Left lung (tissue), 10 donors: ENCODE results near the gene FOXA2. TPM values are rescaled to one million over a fixed set of nuclear protein-coding genes. Genes with fewer than 3 reads are reported as not detected.

Experiments used
- ATAC-seq: fragments of 200-7000 bp; cut with Tn5 transposase; one replicate; pipeline ENCODE4 v1.9.1; 2020; ENCODE audit warnings: moderate library complexity
- DNase-seq, 4 donors: peaks; one replicate each; pipeline ENCODE4 v3.0.0-alpha.2; 2013 to 2020
- H3K27ac ChIP-seq, 2 donors: fragments of 200-600 bp; sonication (generic) in 1 of 2; one replicate each; pipeline versions ENCODE4 v1.5.0 to v1.8.0; 2020 to 2021
- H3K27me3 ChIP-seq, 2 donors: fragments of 200-600 bp; sonication (generic) in 1 of 2; one replicate each; pipeline versions ENCODE4 v1.5.0 to v1.8.0; 2020 to 2021
- H3K36me3 ChIP-seq, 2 donors: fragments of 200-600 bp; sonication (generic) in 1 of 2; one replicate each; pipeline versions ENCODE4 v1.5.0 to v1.8.0; 2020 to 2021
- H3K4me1 ChIP-seq, 2 donors: fragments of 200-600 bp; one replicate each; pipeline ENCODE4 v1.8.0; 2021
- H3K4me3 ChIP-seq, 2 donors: fragments of 200-600 bp; sonication (generic) in 1 of 2; one replicate each; pipeline versions ENCODE4 v1.5.0 to v1.8.0; 2020 to 2021; ENCODE audit warnings: mild to moderate bottlenecking in 1 of 2
- H3K9me3 ChIP-seq, 2 donors: fragments of 200-600 bp; sonication (generic) in 1 of 2; one replicate each; pipeline versions ENCODE4 v1.5.0 to v1.8.0; 2020 to 2021
- CTCF ChIP-seq, 2 donors: fragments of 200-600 bp; sonication (generic) in 1 of 2; IDR thresholded peaks; one replicate each; pipeline versions ENCODE4 v1.5.0 to v1.8.0; 2021; ENCODE audit warnings: antibody characterized with exemption in 2 of 2
- intact Hi-C, 2 donors: fragments of 100-400 bp; cut with DNase I; formaldehyde crosslinking; loops; one replicate each; pipeline versions ENCODE4 v1.11.2 to v1.14.2; 2022
- polyA plus RNA-seq, 6 donors: library from polyadenylated mRNA; unstranded; fragments of 120-200 nt; gene quantifications; one replicate each; pipeline ENCODE4 v1.2.1, GENCODE V29; 2013; ENCODE audit not compliant: insufficient read length in 6 of 6
- total RNA-seq, 2 donors: library from RNA; stranded (reverse); fragmentation: NEBNext Ultra II Directional; extraction: Animal tissue kit (Norgen Biotek cat#: 25700); gene quantifications; one replicate each; pipeline ENCODE4 v1.2.1, GENCODE V29; 2021
- donor health status: DM: no; HTN: yes; CAD: no.
- donor health status: DM: no; HTN: no; CAD: no.

Gene FOXA2
- total and polyA plus RNA-seq, 8 donors = 24.0 to 43.5 (median 33.6) TPM

DNA sequence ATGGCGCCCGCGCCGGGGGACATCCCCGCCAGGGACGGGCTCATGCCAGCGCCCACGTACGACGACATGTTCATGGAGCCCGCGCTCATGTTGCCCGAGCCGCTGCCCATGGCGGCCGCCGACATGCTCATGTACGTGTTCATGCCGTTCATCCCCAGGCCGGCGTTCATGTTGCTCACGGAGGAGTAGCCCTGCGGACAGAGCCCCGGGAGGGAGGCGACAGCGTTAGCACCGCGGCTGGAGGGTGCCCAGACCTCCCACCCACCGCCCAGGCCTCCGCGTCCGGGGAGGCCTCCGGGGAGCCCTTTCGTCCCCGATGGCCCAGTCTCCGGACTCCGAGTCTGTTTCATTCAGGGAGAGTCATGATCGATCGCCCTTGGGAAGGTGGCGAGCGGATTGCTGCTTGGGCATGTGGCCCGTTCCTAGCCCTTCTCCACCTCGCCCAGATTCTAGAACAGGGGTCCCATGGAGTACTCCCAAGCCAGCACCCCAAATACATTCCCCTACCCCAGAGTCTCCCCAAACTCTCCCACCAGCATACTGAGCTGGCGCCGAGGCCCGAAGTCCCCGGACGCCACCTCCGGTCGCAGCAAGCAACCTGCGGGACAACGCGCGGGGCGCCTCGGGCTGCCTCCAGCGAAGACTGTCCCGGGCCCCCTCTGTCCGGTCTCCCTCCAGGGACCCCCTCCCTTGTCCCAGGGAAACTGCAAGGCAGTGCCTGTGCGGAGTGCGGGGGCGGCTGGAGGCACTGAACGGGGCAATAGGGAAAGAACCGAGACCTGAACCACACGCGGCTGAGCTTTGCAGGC lies 1.2 kb downstream of the FOXA2 start:
- H3K27ac ChIP-seq = peak overlapping the region; percentile 52 to 82

GRCh38 chr20:22582386-22582963 lies 1.9 kb downstream of the FOXA2 start:
- no peak for ATAC-seq
- Histone ChIP-seq H3K27me3 (peaks cover 95 to 100% of the 10 kb centered on the region in 2 donors), H3K4me1 (peaks cover 0 to 20% of the 10 kb centered on the region in 2 donors), H3K4me3 (peak overlapping the region; percentile 30 to 41), H3K9me3 (no peaks in the 10 kb centered on the region), H3K27ac (peak overlapping the region; percentile 52 to 82), H3K36me3 (no peaks in the 10 kb centered on the region)
- intact Hi-C loops = no loop called here
- TF ChIP-seq CTCF (IDR thresholded peaks at IDR 0.05) = no peak
- DNase-seq = peak in 1 of 4 donors; percentile 62

More for the DNA sequence above, 1.2 kb downstream of the FOXA2 start:
- no peak for ATAC-seq
- Histone ChIP-seq H3K36me3 (no peaks in the 10 kb centered on the region), H3K9me3 (no peaks in the 10 kb centered on the region), H3K27me3 (peaks cover 94 to 100% of the 10 kb centered on the region in 2 donors), H3K4me3 (peak overlapping the region; percentile 30 to 41), H3K4me1 (peaks cover 0 to 20% of the 10 kb centered on the region in 2 donors)
- peak in 1 of 4 donors; percentile 80 for DNase-seq
- no peak for TF ChIP-seq CTCF (IDR thresholded peaks at IDR 0.05)
- intact Hi-C loops = no loop called here

DNA sequence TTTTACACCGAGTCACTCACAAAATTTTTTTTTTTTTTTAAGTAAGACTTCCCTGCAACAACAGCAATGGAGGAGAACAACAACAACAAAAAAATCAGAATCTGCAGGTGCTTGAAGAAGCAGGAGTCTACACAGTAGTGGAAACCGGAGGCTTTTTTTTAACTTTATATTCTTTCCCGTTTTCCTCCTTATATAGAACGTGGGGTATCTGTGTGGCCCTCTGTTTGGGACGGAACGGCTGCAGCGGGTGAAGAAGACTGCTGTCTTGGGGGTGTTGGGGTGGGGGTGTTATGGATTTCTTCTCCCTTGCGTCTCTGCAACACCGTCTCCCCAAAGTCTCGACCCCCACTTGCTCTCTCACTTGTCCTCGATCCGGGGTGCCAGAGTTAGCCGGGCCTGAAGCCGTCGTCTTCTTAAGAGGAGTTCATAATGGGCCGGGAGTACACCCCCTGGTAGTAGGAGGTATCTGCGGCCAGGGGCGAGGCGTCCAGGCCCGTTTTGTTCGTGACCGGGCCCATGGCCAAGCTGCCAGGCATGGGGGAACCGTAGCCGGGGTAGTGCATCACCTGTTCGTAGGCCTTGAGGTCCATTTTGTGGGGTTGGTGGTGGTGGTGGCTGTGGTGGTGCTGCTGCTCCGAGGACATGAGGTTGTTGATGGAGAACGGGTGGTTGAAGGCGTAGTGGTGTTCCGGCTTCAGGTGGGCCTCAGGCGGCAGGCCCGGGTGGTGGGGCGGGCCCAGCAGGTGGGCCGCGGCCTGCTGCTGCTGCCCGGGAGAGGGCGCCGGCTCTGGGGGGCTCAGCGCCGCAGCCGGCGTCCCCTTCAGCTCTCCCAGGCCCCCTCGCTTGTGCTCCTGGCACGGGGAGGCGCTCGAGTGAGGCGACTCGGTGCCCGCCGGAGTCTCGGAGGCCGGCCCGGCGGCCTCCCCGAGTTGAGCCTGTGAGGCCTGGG lies 2.7 kb downstream of the FOXA2 start:
- H3K4me1 ChIP-seq = peaks cover 0 to 20% of the 10 kb centered on the region in 2 donors
- peak overlapping the region; percentile 52 to 82 for H3K27ac ChIP-seq
- intact Hi-C loops = no loop called here
- ATAC-seq (no peak), DNase-seq (peak in 1 of 4 donors; percentile 68)
- H3K4me3 ChIP-seq = peak overlapping the region; percentile 30 to 41
- no peak for TF ChIP-seq CTCF (IDR thresholded peaks at IDR 0.05)
- H3K27me3 ChIP-seq = peaks cover 95 to 100% of the 10 kb centered on the region in 2 donors
- no peaks in the 10 kb centered on the region for H3K36me3 ChIP-seq
- H3K9me3 ChIP-seq = no peaks in the 10 kb centered on the region

GRCh38 chr20:22579711-22580697 lies 4.4 kb downstream of the FOXA2 start:
- H3K36me3 ChIP-seq = no peaks in the 10 kb centered on the region
- H3K4me3 ChIP-seq = peak overlapping the region in 1 of 2 donors; percentile 6
- intact Hi-C loops = no loop called here
- ATAC-seq (peak; percentile 2), DNase-seq (peak in 1 of 4 donors; percentile 71)
- peaks cover 0 to 18% of the 10 kb centered on the region in 2 donors for H3K4me1 ChIP-seq
- no peaks in the 10 kb centered on the region for H3K9me3 ChIP-seq
- H3K27me3 ChIP-seq = peaks cover 95 to 100% of the 10 kb centered on the region in 2 donors
- H3K27ac ChIP-seq = peak overlapping the region; percentile 59 to 82
- no peak for TF ChIP-seq CTCF (IDR thresholded peaks at IDR 0.05)
